H9 (cell line): Measurements from ENCODE around the gene PXT1. TPM values are rescaled to one million over a fixed set of nuclear protein-coding genes. Genes with fewer than 3 reads are reported as not detected.
"Not testable (repeated sequence)": the region's sequence is repeated elsewhere in the genome, so short reads cannot be mapped to it uniquely, and the experiment has no call there.

ENCODE experiments used
- DNase-seq: peaks from one replicate; pipeline ENCODE4 v3.0.0-alpha.2; 2017
- H2AFZ ChIP-seq: one replicate; pipeline ENCODE4 v1.6.1; 2013; ENCODE audit warnings: mild to moderate bottlenecking, low read length, control low read depth, moderate library complexity
- H2AK5ac ChIP-seq: 2 replicates; pipeline ENCODE4 v1.6.1; 2013; ENCODE audit warnings: low read length, control low read depth, mixed read lengths; ENCODE audit not compliant: insufficient read length
- H2BK120ac ChIP-seq: one replicate; pipeline ENCODE4 v1.6.1; 2013; ENCODE audit warnings: low read depth, mild to moderate bottlenecking, low read length, control low read depth, inconsistent platforms; ENCODE audit not compliant: poor library complexity, severe bottlenecking
- H2BK12ac ChIP-seq: 2 replicates; pipeline ENCODE4 v1.6.1; 2013; ENCODE audit warnings: low read length, control low read depth, mixed read lengths, low read depth; ENCODE audit not compliant: insufficient read length
- H2BK15ac ChIP-seq: 2 replicates; pipeline ENCODE4 v1.6.1; 2013; ENCODE audit warnings: low read depth, low read length, control low read depth
- H2BK20ac ChIP-seq: one replicate; pipeline ENCODE4 v1.6.1; 2013; ENCODE audit warnings: low read depth, mild to moderate bottlenecking, low read length, control low read depth, inconsistent platforms; ENCODE audit not compliant: poor library complexity, severe bottlenecking
- H2BK5ac ChIP-seq: 2 replicates; pipeline ENCODE4 v1.6.1; 2013; ENCODE audit warnings: low read length, control low read depth, mixed read lengths; ENCODE audit not compliant: insufficient read length
- H3K14ac ChIP-seq: 2 replicates; pipeline ENCODE4 v1.6.1; 2013; ENCODE audit warnings: low read length, control low read depth; ENCODE audit not compliant: insufficient read depth
- H3K18ac ChIP-seq: 2 replicates; pipeline ENCODE4 v1.6.1; 2013; ENCODE audit warnings: low read depth, mild to moderate bottlenecking, mixed read lengths, low read length, control low read depth; ENCODE audit not compliant: insufficient read length
- H3K23ac ChIP-seq: 2 replicates; pipeline ENCODE4 v1.6.1; 2013; ENCODE audit warnings: low read length, control low read depth, mixed read lengths, low read depth; ENCODE audit not compliant: insufficient read length
- H3K23me2 ChIP-seq: 2 replicates; pipeline ENCODE4 v1.6.1; 2013; ENCODE audit warnings: low read depth, mild to moderate bottlenecking, mixed read lengths, low read length, control low read depth; ENCODE audit not compliant: insufficient read length, poor library complexity, severe bottlenecking
- H3K27ac ChIP-seq: 2 replicates; pipeline ENCODE4 v1.5.1; 2013; ENCODE audit warnings: low read length, control low read depth, mixed read lengths, low read depth; ENCODE audit not compliant: insufficient read length
- H3K27me3 ChIP-seq: 2 replicates; pipeline ENCODE4 v1.6.1; 2013; ENCODE audit warnings: low read length, control low read depth, inconsistent platforms; ENCODE audit not compliant: insufficient read depth
- H3K4ac ChIP-seq: 2 replicates; pipeline ENCODE4 v1.6.1; 2013; ENCODE audit warnings: low read depth, mild to moderate bottlenecking, control low read depth, inconsistent platforms, low read length, moderate library complexity
- H3K4me1 ChIP-seq: 2 replicates; pipeline ENCODE4 v1.6.1; 2013; ENCODE audit warnings: low read length, control low read depth, inconsistent platforms; ENCODE audit not compliant: insufficient read depth
- H3K4me2 ChIP-seq: 2 replicates; pipeline ENCODE4 v1.6.1; 2013; ENCODE audit warnings: low read length, control low read depth, mixed read lengths; ENCODE audit not compliant: insufficient read length, insufficient read depth
- H3K56ac ChIP-seq: 2 replicates; pipeline ENCODE4 v1.6.1; 2013; ENCODE audit warnings: low read depth, mild to moderate bottlenecking, mixed read lengths, low read length, control low read depth; ENCODE audit not compliant: insufficient read length
- H3K79me1 ChIP-seq: 2 replicates; pipeline ENCODE4 v1.6.1; 2013; ENCODE audit warnings: low read depth, mild to moderate bottlenecking, moderate library complexity, low read length, control low read depth, inconsistent platforms; ENCODE audit not compliant: insufficient read depth, poor library complexity, severe bottlenecking
- H3K79me2 ChIP-seq: 2 replicates; pipeline ENCODE4 v1.6.1; 2013; ENCODE audit warnings: low read length, control low read depth, inconsistent platforms; ENCODE audit not compliant: insufficient read depth
- H3K9ac ChIP-seq: 2 replicates; pipeline ENCODE4 v1.6.1; 2013; ENCODE audit warnings: low read length, control low read depth, mixed read lengths; ENCODE audit not compliant: insufficient read length; ENCODE audit errors: extremely low read depth
- H3K9me3 ChIP-seq: one replicate; pipeline ENCODE4 v1.6.1; 2013; ENCODE audit warnings: low read depth, low read length, inconsistent platforms; ENCODE audit not compliant: control insufficient read depth
- H3T11ph ChIP-seq: one replicate; pipeline ENCODE4 v1.6.1; 2013; ENCODE audit warnings: mild to moderate bottlenecking, low read length, control low read depth, inconsistent platforms
- H4K20me1 ChIP-seq: one replicate; pipeline ENCODE4 v1.6.1; 2013; ENCODE audit not compliant: control insufficient read depth, insufficient read length, insufficient read depth
- H4K5ac ChIP-seq: 2 replicates; pipeline ENCODE4 v1.6.1; 2013; ENCODE audit warnings: low read depth, mild to moderate bottlenecking, mixed read lengths, low read length, control low read depth; ENCODE audit not compliant: insufficient read length
- H4K8ac ChIP-seq: replicated peaks from 2 replicates; pipeline ENCODE4 v1.6.1; 2013; ENCODE audit warnings: low read length, control low read depth, mixed read lengths, low read depth; ENCODE audit not compliant: insufficient read length
- H4K91ac ChIP-seq: 2 replicates; pipeline ENCODE4 v1.6.1; 2013; ENCODE audit warnings: low read depth, mild to moderate bottlenecking, moderate library complexity, mixed read lengths, low read length, control low read depth; ENCODE audit not compliant: insufficient read length
- H3K27ac Mint-ChIP-seq, 3 experiments: 2 replicates in 2 of 3; 3 replicates in 1 of 3; pipeline ENCODE4 v1.8.0; 2020 to 2021; ENCODE audit warnings: mixed read lengths in 3 of 3, mild to moderate bottlenecking in 1 of 3, moderate library complexity in 1 of 3
- H3K27me3 Mint-ChIP-seq: 2 replicates; pipeline ENCODE4 v1.8.0; 2021; ENCODE audit warnings: low read depth, mild to moderate bottlenecking, moderate library complexity, mixed read lengths
- H3K36me3 Mint-ChIP-seq, 3 experiments: 2 replicates in 2 of 3; 3 replicates in 1 of 3; pipeline ENCODE4 v1.8.0; 2020 to 2021; ENCODE audit warnings: low read depth in 3 of 3, mixed read lengths in 3 of 3; ENCODE audit not compliant: insufficient read depth in 1 of 3
- H3K4me1 Mint-ChIP-seq, 2 experiments: 2 replicates each; pipeline ENCODE4 v1.8.0; 2020; ENCODE audit warnings: mixed read lengths in 2 of 2
- H3K4me3 Mint-ChIP-seq, 2 experiments: 2 replicates in 1 of 2; 3 replicates in 1 of 2; pipeline ENCODE4 v1.8.0; 2020 to 2021; ENCODE audit warnings: mild to moderate bottlenecking in 2 of 2, mixed read lengths in 2 of 2, moderate library complexity in 1 of 2
- H3K9me3 Mint-ChIP-seq, 2 experiments: 2 replicates in 1 of 2; 3 replicates in 1 of 2; pipeline ENCODE4 v1.8.0; 2020; ENCODE audit warnings: mild to moderate bottlenecking in 2 of 2, mixed read lengths in 2 of 2, moderate library complexity in 1 of 2
- CTCF ChIP-seq: fragments of 200-600 bp; sonication (generic); conservative IDR thresholded peaks from 3 replicates; pipeline ENCODE4 v1.8.0; 2021; ENCODE audit warnings: antibody characterized with exemption, mild to moderate bottlenecking
- WGBS: extraction: QIAGEN DNeasy Blood & Tissue Kit; methylation state at CpG from one replicate; pipeline ENCODE4 v1.1.7; 2013; ENCODE audit warnings: missing lambda C conversion rate, low lambda C conversion rate, mixed read lengths; ENCODE audit not compliant: insufficient read length; ENCODE audit errors: extremely low coverage; 5-methylcytosine and 5-hydroxymethylcytosine counted together
- total RNA-seq: library from RNA; stranded (reverse); gene quantifications from 2 replicates; pipeline ENCODE4 v1.2.1, GENCODE V29; 2021

PXT1 gene
- total RNA-seq, 1 experiment from 2014 or later, result not detected

GRCh38 chr6:36484736-36485135, 42.1 kb upstream of the PXT1 start:
- H3K27me3 Mint-ChIP-seq, result no peaks in the 10 kb centered on the region; the same call in 1 of the 2 replicates
- no peaks in the 10 kb centered on the region for H3K4me1 Mint-ChIP-seq
- H2BK120ac ChIP-seq, result no peak overlapping the region
- H3K36me3 Mint-ChIP-seq, result peaks cover 10 to 53% (median 34%) of the 10 kb centered on the region in 3 experiments; a peak in 5 of 7 replicates
- no CpG with 5 or more reads among the region's 5 CpGs for WGBS
- no peaks in the 10 kb centered on the region for H3K79me2 ChIP-seq
- H3T11ph ChIP-seq, result no peak overlapping the region
- H3K23me2 ChIP-seq, result no peaks in the 10 kb centered on the region
- H3K27ac Mint-ChIP-seq, result no peak overlapping the region
- no peak for TF ChIP-seq CTCF
- no peak overlapping the region for H2AFZ ChIP-seq
- no peak overlapping the region for H3K27ac ChIP-seq
- H2AK5ac ChIP-seq, result no peak overlapping the region
- no peak overlapping the region for H2BK20ac ChIP-seq
- no peak overlapping the region for H2BK12ac ChIP-seq
- H3K4me2 ChIP-seq, result no peak overlapping the region
- H4K8ac ChIP-seq, result no peak overlapping the region
- no peaks in the 10 kb centered on the region for H3K27me3 ChIP-seq
- H3K14ac ChIP-seq, result no peak overlapping the region
- H3K56ac ChIP-seq, result no peak overlapping the region
- H2BK15ac ChIP-seq, result no peak overlapping the region
- no peak overlapping the region for H3K18ac ChIP-seq
- no peak overlapping the region for H3K9ac ChIP-seq
- no peaks in the 10 kb centered on the region for H3K4me1 ChIP-seq
- H3K79me1 ChIP-seq, result no peaks in the 10 kb centered on the region
- no peak overlapping the region for H3K4ac ChIP-seq
- no peaks in the 10 kb centered on the region for H4K20me1 ChIP-seq
- H4K5ac ChIP-seq, result no peak overlapping the region
- H4K91ac ChIP-seq, result no peak overlapping the region
- H3K23ac ChIP-seq, result no peak overlapping the region
- H3K9me3 Mint-ChIP-seq, result no peaks in the 10 kb centered on the region
- no peak for DNase-seq
- H2BK5ac ChIP-seq, result no peak overlapping the region
- H3K4me3 Mint-ChIP-seq, result no peak overlapping the region
- H3K9me3 ChIP-seq, result no peaks in the 10 kb centered on the region

DNA sequence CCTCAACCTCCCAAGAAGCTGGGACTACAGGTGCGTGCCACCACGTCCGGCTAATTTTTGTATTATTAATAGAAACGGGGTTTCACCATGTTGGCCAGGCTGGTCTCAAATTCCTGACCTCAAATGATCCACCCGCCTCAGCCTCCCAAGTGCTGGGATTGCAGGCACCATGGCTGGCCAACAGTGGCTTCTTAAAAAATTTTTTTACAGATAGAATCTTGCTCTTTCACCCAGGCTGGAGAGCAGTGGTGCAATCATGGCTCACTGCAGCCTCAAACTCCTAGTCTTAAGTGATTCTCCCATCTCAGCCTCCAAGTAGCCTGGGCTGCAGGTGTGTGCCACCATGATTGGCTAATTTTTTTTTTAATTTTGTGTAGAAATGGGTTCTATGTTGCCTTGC, 40.7 kb upstream of the PXT1 start:
- peaks cover 10 to 54% (median 34%) of the 10 kb centered on the region in 3 experiments; a peak in 5 of 7 replicates for H3K36me3 Mint-ChIP-seq
- not testable (repeated sequence) for H2BK15ac ChIP-seq, H4K5ac ChIP-seq, H3K4me1 ChIP-seq, DNase-seq, H3K4me3 Mint-ChIP-seq, H4K8ac ChIP-seq, H2AFZ ChIP-seq, H2BK12ac ChIP-seq, H3K79me1 ChIP-seq, H3K27me3 Mint-ChIP-seq, H3K27ac ChIP-seq, H3K79me2 ChIP-seq, H3T11ph ChIP-seq, H3K18ac ChIP-seq, H3K9ac ChIP-seq, H3K23me2 ChIP-seq, H3K27me3 ChIP-seq, H3K56ac ChIP-seq, H3K4ac ChIP-seq, H3K23ac ChIP-seq, H3K14ac ChIP-seq, H3K27ac Mint-ChIP-seq, H2BK120ac ChIP-seq, H2AK5ac ChIP-seq, H3K9me3 Mint-ChIP-seq, H3K4me2 ChIP-seq, H3K4me1 Mint-ChIP-seq, H4K91ac ChIP-seq, H2BK5ac ChIP-seq, H3K9me3 ChIP-seq, H2BK20ac ChIP-seq, H4K20me1 ChIP-seq
- WGBS, result no CpG with 5 or more reads among the region's 5 CpGs
